ENCODE results near the gene SNCB.

DNA sequence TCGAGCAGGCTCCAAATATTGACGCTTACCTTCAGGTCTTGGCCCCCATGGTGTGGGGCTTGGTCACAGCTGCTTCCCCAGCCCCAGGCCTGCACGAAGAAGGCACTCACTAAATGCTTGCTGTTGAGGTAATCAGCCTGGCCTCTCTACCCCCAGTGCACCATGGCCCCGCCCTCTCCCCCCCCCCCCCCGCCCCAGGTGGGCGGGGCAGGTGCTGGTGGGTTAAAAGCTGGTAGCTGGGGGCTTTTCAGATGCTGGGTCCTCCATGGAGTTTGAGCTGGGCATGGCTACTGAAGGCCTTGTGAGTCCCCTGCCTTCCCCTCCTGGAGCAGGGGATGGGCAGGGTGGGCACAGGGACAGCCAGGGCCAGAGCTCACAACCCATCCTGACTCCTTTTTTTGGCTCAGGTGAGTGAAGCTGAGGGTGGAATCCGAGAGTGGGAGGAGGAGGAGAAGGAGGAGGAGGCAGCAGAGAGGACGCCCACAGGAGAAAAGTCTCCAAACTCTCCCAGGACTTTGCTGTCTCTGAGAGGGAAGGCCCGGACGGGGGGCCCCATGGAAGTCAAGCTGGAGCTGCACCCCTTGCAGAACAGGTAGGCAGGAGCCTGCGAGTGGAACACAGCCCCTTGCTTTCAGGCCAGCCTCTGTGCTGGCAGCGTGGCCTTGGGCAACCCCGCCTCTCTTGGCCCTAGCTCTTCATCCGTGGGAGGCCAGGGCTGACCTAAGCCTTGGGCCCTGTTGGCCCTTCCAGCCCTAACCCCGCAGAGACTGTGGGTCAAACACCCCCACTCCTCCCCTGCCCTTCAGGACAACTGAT lies 12.5 kb upstream of the SNCB start:
- TF ChIP-seq POLR2A (IDR thresholded peaks at IDR 0.05; ENCODE audit: control extremely low read depth in 1 of 2, low read depth in 2 of 2, low read length in 2 of 2): no peak
- no peak for TF ChIP-seq TAF1 (IDR thresholded peaks at IDR 0.05; ENCODE audit: low read depth, low read length)
- no peak for TF ChIP-seq EP300 (IDR thresholded peaks at IDR 0.05; ENCODE audit: borderline replicate concordance in 1 of 2, low read depth in 2 of 2, low read length in 2 of 2)
